Measurements from ENCODE around the gene RASSF7.
A peak's percentile ranks its signal among the peaks of the same experiment; 100 is the strongest.

Gene RASSF7

DNA sequence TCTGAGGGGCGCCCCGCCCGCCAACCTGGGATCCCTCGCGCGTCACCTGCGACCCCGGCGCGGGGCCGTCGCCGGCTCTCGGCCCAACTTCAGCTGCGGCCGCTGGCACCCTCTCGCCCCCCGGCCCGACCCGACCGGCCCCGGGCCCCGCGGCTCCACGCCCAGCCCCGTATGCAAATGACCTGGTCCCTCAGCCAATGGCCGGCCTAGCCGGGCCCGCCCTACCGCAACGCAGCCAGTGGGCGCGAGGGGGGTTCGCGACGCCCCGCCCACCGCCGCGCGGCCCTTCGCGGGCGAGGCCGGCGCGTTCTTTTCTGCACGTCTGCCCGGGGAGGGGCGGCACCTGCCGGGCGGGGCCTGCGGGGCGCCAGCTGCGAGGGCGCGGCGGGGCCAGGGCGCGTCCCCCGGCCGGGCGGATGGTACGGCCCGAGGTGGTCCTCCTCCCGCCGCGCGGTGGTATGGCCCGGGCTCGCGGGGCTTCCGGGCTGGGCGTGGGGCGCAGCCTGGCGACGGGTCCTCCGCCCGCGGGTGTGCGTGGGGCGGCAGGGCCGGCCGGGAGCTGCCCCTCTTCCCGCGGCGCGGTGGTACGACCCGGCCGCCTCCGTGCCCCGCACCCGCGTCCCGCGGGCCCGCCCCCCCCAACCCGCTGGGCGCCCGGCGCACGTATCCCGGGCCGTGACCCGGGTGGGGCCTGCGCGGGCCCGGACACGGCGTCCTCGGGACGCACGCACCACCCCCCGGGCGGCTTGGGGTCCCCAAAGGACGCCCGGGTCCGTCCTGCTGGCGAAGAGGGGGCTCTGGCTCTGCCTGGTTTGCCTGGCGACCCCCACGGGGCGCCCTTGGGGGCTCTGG lies 7.8 kb downstream of the RASSF7 start:
- Histone ChIP-seq H3K9me3 (ENCODE audit: control insufficient read depth, insufficient read depth, low read depth, low read length) (no peaks in the 10 kb centered on the region), H3K4me1 (ENCODE audit: control insufficient read depth, insufficient read depth, low read length) (no peaks in the 10 kb centered on the region), H3K4me3 (ENCODE audit: low read depth, low read length) (peak overlapping the region; percentile 57), H3K36me3 (ENCODE audit: control insufficient read depth in 2 of 2, insufficient read depth in 1 of 2, low read length in 2 of 2) (peaks cover 0 to 8% of the 10 kb centered on the region in 2 experiments; a peak in 1 of 3 replicates), H3K27ac (ENCODE audit: extremely low read depth, low read depth, low read length) (peak overlapping the region; percentile 73; the same call in 1 of the 2 replicates)
- POLR2A ChIA-PET = interaction anchor here (0.9 to 1.6 kb wide), 3 partner anchors 9 to 236 kb away, joined by 3 to 4 read pairs (median 4); partner anchors contain the start of gene IRF7
- TF ChIP-seq, protein P1, sequence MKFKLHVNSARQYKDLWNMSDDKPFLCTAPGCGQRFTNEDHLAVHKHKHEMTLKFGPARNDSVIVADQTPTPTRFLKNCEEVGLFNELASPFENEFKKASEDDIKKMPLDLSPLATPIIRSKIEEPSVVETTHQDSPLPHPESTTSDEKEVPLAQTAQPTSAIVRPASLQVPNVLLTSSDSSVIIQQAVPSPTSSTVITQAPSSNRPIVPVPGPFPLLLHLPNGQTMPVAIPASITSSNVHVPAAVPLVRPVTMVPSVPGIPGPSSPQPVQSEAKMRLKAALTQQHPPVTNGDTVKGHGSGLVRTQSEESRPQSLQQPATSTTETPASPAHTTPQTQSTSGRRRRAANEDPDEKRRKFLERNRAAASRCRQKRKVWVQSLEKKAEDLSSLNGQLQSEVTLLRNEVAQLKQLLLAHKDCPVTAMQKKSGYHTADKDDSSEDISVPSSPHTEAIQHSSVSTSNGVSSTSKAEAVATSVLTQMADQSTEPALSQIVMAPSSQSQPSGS (tag by site-specific recombination; IDR thresholded peaks at IDR 0.05; ENCODE audit: low read depth) = no peak
- TF ChIP-seq, protein P2, sequence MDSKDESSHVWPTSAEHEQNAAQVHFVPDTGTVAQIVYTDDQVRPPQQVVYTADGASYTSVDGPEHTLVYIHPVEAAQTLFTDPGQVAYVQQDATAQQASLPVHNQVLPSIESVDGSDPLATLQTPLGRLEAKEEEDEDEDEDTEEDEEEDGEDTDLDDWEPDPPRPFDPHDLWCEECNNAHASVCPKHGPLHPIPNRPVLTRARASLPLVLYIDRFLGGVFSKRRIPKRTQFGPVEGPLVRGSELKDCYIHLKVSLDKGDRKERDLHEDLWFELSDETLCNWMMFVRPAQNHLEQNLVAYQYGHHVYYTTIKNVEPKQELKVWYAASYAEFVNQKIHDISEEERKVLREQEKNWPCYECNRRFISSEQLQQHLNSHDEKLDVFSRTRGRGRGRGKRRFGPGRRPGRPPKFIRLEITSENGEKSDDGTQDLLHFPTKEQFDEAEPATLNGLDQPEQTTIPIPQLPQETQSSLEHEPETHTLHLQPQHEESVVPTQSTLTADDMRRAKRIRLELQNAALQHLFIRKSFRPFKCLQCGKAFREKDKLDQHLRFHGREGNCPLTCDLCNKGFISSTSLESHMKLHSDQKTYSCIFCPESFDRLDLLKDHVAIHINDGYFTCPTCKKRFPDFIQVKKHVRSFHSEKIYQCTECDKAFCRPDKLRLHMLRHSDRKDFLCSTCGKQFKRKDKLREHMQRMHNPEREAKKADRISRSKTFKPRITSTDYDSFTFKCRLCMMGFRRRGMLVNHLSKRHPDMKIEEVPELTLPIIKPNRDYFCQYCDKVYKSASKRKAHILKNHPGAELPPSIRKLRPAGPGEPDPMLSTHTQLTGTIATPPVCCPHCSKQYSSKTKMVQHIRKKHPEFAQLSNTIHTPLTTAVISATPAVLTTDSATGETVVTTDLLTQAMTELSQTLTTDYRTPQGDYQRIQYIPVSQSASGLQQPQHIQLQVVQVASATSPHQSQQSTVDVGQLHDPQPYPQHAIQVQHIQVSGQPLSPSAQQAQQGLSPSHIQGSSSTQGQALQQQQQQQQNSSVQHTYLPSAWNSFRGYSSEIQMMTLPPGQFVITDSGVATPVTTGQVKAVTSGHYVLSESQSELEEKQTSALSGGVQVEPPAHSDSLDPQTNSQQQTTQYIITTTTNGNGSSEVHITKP (tag by site-specific recombination; IDR thresholded peaks at IDR 0.05) = 0 out of 2 replicates have a peak, but pooled peaks have one; percentile 9
- TF ChIP-seq KLF10 (tag by site-specific recombination; IDR thresholded peaks at IDR 0.05) (peak; percentile 51; the same call in 1 of the 2 replicates), ZNF335 (tag by site-specific recombination; conservative IDR thresholded peaks at IDR 0.05) (peak; percentile 29; the same call in 1 of the 2 replicates), ZBTB8A (tag by site-specific recombination; IDR thresholded peaks at IDR 0.05) (0 out of 2 replicates have a peak, but pooled peaks have one; percentile 13), ZNF561 (tag by site-specific recombination; IDR thresholded peaks at IDR 0.05; ENCODE audit: borderline replicate concordance) (0 out of 2 replicates have a peak, but pooled peaks have one; percentile 14), ZNF585B (tag by site-specific recombination; IDR thresholded peaks at IDR 0.05) (no peak), ZNF558 (tag by site-specific recombination; IDR thresholded peaks at IDR 0.05) (no peak)
- TF ChIP-seq, protein P3, sequence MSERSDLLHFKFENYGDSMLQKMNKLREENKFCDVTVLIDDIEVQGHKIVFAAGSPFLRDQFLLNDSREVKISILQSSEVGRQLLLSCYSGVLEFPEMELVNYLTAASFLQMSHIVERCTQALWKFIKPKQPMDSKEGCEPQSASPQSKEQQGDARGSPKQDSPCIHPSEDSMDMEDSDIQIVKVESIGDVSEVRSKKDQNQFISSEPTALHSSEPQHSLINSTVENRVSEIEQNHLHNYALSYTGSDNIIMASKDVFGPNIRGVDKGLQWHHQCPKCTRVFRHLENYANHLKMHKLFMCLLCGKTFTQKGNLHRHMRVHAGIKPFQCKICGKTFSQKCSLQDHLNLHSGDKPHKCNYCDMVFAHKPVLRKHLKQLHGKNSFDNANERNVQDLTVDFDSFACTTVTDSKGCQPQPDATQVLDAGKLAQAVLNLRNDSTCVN (tag by site-specific recombination; optimal IDR thresholded peaks at IDR 0.05) = peak; percentile 10
- TF ChIP-seq, protein P4, sequence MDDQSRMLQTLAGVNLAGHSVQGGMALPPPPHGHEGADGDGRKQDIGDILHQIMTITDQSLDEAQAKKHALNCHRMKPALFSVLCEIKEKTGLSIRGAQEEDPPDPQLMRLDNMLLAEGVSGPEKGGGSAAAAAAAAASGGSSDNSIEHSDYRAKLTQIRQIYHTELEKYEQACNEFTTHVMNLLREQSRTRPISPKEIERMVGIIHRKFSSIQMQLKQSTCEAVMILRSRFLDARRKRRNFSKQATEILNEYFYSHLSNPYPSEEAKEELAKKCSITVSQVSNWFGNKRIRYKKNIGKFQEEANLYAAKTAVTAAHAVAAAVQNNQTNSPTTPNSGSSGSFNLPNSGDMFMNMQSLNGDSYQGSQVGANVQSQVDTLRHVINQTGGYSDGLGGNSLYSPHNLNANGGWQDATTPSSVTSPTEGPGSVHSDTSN (CRISPR knock-in tag; IDR thresholded peaks at IDR 0.05) = peak; percentile 10; the same call in 1 of the 2 replicates
- CTCF ChIA-PET = interaction anchor here (0.8 kb wide), 1 partner anchor 50 kb away, joined by 4 read pairs; no protein-coding TSS in a partner anchor

DNA sequence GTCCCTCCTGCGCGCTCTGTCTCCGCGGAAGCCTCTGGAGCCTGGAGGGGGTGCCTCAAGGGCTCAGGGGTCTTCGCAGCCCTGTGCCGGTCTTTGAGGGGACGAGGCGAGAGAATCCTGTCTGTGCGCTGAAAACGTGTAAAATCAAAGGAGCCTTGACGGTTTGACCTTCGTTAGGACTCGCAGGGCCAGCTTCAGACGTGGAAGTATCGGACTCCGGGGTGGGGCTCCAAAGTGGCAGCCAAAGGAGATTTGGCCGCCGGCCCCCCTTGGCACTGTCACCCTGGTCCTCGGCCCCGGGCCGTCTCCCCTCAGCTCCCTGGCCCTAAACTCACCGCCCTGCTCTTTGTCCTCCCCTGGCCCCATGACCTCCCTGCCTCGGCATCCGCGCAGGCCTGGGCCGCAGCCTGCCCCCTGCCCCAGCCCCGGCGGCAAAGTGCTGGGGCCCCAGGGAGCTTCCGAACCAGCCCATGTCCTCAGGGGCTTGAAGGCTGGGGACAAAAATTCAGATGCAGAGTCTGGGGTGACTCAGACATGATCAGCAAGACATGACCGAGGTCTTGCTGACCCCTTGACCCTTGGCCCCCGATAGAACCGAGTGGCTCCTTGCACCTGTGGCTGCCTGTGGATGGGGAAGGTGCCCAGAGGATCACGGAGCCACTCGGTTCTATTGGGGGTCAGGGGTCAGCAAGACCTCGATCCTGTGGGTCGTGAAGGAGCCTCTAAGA lies 8.6 kb downstream of the RASSF7 start:
- H3K27ac ChIP-seq (ENCODE audit: extremely low read depth, low read depth, low read length) = peak overlapping the region; percentile 73; the same call in 1 of the 2 replicates
- TF ChIP-seq ZBTB8A (tag by site-specific recombination; IDR thresholded peaks at IDR 0.05) = peak; percentile 11; the same call in 1 of the 2 replicates
- TF ChIP-seq ZNF48 (tag by site-specific recombination; IDR thresholded peaks at IDR 0.05) = no peak
- TF ChIP-seq ZNF214 (tag by site-specific recombination; IDR thresholded peaks at IDR 0.05; ENCODE audit: borderline replicate concordance) = no peak
- no peak for TF ChIP-seq ZNF600 (tag by site-specific recombination; IDR thresholded peaks at IDR 0.05)
- TF ChIP-seq BCL11A (tag by site-specific recombination; IDR thresholded peaks at IDR 0.05; ENCODE audit: low read depth) = peak; percentile 56; the same call in 1 of the 2 replicates
- TF ChIP-seq GLIS2 (tag by site-specific recombination; IDR thresholded peaks at IDR 0.05) = 0 out of 2 replicates have a peak, but pooled peaks have one; percentile 36
- TF ChIP-seq BCL11B (tag by site-specific recombination; IDR thresholded peaks at IDR 0.05; ENCODE audit: low read depth) = peak; percentile 83
- H3K4me3 ChIP-seq (ENCODE audit: low read depth, low read length) = peak overlapping the region; percentile 51
- ChIA-PET CTCF (interaction anchor here (0.8 kb wide), 1 partner anchor 51 kb away, joined by 4 read pairs; no protein-coding TSS in a partner anchor), POLR2A (interaction anchor here (0.9 to 1.6 kb wide), 3 partner anchors 10 to 235 kb away, joined by 3 to 4 read pairs (median 4); partner anchors contain the start of gene IRF7)
- no peaks in the 10 kb centered on the region; the same call in 1 of the 2 replicates for H3K4me1 ChIP-seq (ENCODE audit: control insufficient read depth, insufficient read depth, low read length)
- no peaks in the 10 kb centered on the region for H3K9me3 ChIP-seq (ENCODE audit: control insufficient read depth, insufficient read depth, low read depth, low read length)
- peaks cover 0 to under 1% of the 10 kb centered on the region in 2 experiments; a peak in 1 of 3 replicates for H3K36me3 ChIP-seq (ENCODE audit: control insufficient read depth in 2 of 2, insufficient read depth in 1 of 2, low read length in 2 of 2)

Data from HEK293 (cell line).